A549 (cell line): Measurements from ENCODE around the gene GJA4. TPM values are rescaled to one million over a fixed set of nuclear protein-coding genes. Genes with fewer than 3 reads are reported as not detected.

Experiments
- ATAC-seq, 2 experiments: fragments of 200-7000 bp in 1 of 2; fragments of >200 bp in 1 of 2; cut with Nextera tagmentation in 1 of 2; cut with Tn5 transposase in 1 of 2; 3 replicates each; pipeline versions ENCODE4 v1.8.0 to v1.9.1; 2018 to 2020; ENCODE audit warnings: mild to moderate bottlenecking in 1 of 2, moderate library complexity in 1 of 2
- CTCF ChIA-PET: fragments of 300-600 bp; sonication (Branson Sonifier 250); formaldehyde crosslinking; extraction: SDS; loops from one replicate; lab custom pipeline; 2021; ENCODE audit warnings: antibody characterized with exemption, inconsistent platforms; lab: Yijun Ruan, JAX
- POLR2A ChIA-PET: fragments of 350-600 bp; formaldehyde crosslinking; extraction: SDS; loops from one replicate; lab custom pipeline; 2021; ENCODE audit warnings: antibody characterized with exemption, inconsistent platforms; lab: Yijun Ruan, JAX
- DNase-seq, 2 experiments: peaks; one replicate each; pipeline versions ENCODE4 v3.0.0 to v3.0.0-alpha.2; 2011 to 2016; ENCODE audit warnings: low read depth in 1 of 2, low spot score in 1 of 2
- FAIRE-seq: peaks from 2 replicates; lab custom pipeline; 2011; peaks lifted over from hg19 to GRCh38; lab: Jason Lieb, UNC
- H3K27ac ChIP-seq, 2 experiments: fragments of >200 bp; sonication (Bioruptor Twin); formaldehyde crosslinking; 3 replicates each; pipeline ENCODE4 v1.5.1; 2016 to 2017
- H3K4me1 ChIP-seq: fragments of >200 bp; sonication (Bioruptor Twin); formaldehyde crosslinking; 3 replicates; pipeline ENCODE4 v1.6.1; 2016
- H3K4me2 ChIP-seq: fragments of >200 bp; sonication (Bioruptor Twin); formaldehyde crosslinking; 3 replicates; pipeline ENCODE4 v1.6.1; 2016
- H3K4me3 ChIP-seq: fragments of >200 bp; sonication (Bioruptor Twin); formaldehyde crosslinking; 3 replicates; pipeline ENCODE4 v1.5.1; 2016
- H3K9me3 ChIP-seq: fragments of >200 bp; sonication (Bioruptor Twin); formaldehyde crosslinking; 3 replicates; pipeline ENCODE4 v1.6.1; 2016
- ATOH8 ChIP-seq: fragments of 250-450 bp; sonication (Bioruptor Pico); IDR thresholded peaks from 2 replicates; pipeline ENCODE4 v1.5.0; 2020; ENCODE audit warnings: low read depth, mild to moderate bottlenecking, moderate library complexity
- BCL3 ChIP-seq: fragments of >200 bp; sonication (Bioruptor Twin); formaldehyde crosslinking; IDR thresholded peaks from 3 replicates; pipeline ENCODE4 v1.6.1; 2016
- CBX2 ChIP-seq: fragments of 200-600 bp; sonication (generic); IDR thresholded peaks from 2 replicates; pipeline ENCODE4 v1.6.1; 2016; ENCODE audit warnings: low read depth, mild to moderate bottlenecking, borderline replicate concordance
- CBX8 ChIP-seq: fragments of 200-600 bp; sonication (generic); IDR thresholded peaks from 2 replicates; pipeline ENCODE4 v1.6.1; 2016
- CEBPB ChIP-seq, 2 experiments: fragments of >200 bp in 1 of 2; sonication (Bioruptor Twin) in 1 of 2; formaldehyde crosslinking in 1 of 2; IDR thresholded peaks; 2 replicates each; pipeline ENCODE4 v1.6.1; 2012 to 2016
- CTCF ChIP-seq: fragments of >200 bp; sonication (Bioruptor Twin); formaldehyde crosslinking; IDR thresholded peaks from 3 replicates; pipeline ENCODE4 v1.5.1; 2016
- E2F6 ChIP-seq: IDR thresholded peaks from 2 replicates; pipeline ENCODE4 v1.6.1; 2012; ENCODE audit warnings: low read depth, borderline replicate concordance
- EHMT2 ChIP-seq: fragments of 200-600 bp; sonication (generic); IDR thresholded peaks from 2 replicates; pipeline ENCODE4 v1.6.1; 2016; ENCODE audit warnings: antibody characterized with exemption, low read depth, mild to moderate bottlenecking, moderate library complexity
- ELK1 ChIP-seq: fragments of 150-350 bp; IDR thresholded peaks from 2 replicates; pipeline ENCODE4 v1.6.1; 2014; ENCODE audit warnings: low read depth, mild to moderate bottlenecking, low read length
- ESRRA ChIP-seq: fragments of 150-350 bp; IDR thresholded peaks from 2 replicates; pipeline ENCODE4 v1.6.1; 2014; ENCODE audit warnings: mild to moderate bottlenecking, low read length, borderline replicate concordance
- FOSB ChIP-seq: fragments of 250-450 bp; sonication (Bioruptor Pico); IDR thresholded peaks from 2 replicates; pipeline ENCODE4 v1.5.0; 2020; ENCODE audit warnings: mild to moderate bottlenecking, moderate library complexity
- GATA3 ChIP-seq: IDR thresholded peaks from 2 replicates; pipeline ENCODE4 v1.6.1; 2012; ENCODE audit warnings: borderline replicate concordance
- HDAC2 ChIP-seq: fragments of 200-600 bp; sonication (generic); IDR thresholded peaks from 2 replicates; pipeline ENCODE4 v1.6.1; 2016
- HEYL ChIP-seq: fragments of 250-450 bp; sonication (Bioruptor Pico); IDR thresholded peaks from 2 replicates; pipeline ENCODE4 v1.8.0; 2021; ENCODE audit warnings: mild to moderate bottlenecking, moderate library complexity
- HOXB5 ChIP-seq: fragments of 250-450 bp; sonication (Bioruptor Pico); IDR thresholded peaks from 2 replicates; pipeline ENCODE4 v1.5.0; 2020; ENCODE audit warnings: mild to moderate bottlenecking, moderate library complexity
- KDM5A ChIP-seq: fragments of 200-600 bp; sonication (generic); IDR thresholded peaks from 2 replicates; pipeline ENCODE4 v1.6.1; 2016; ENCODE audit warnings: antibody characterized with exemption, mild to moderate bottlenecking
- MAZ ChIP-seq: fragments of 150-350 bp; IDR thresholded peaks from 2 replicates; pipeline ENCODE4 v1.6.1; 2014; ENCODE audit warnings: antibody characterized with exemption, low read depth, low read length, borderline replicate concordance
- NFE2L2 ChIP-seq: fragments of 150-350 bp; conservative IDR thresholded peaks from 2 replicates; pipeline ENCODE4 v1.6.1; 2014; ENCODE audit warnings: low read length
- NPAS2 ChIP-seq: fragments of 250-450 bp; sonication (Bioruptor Pico); IDR thresholded peaks from 2 replicates; pipeline ENCODE4 v1.8.0; 2022; ENCODE audit warnings: mild to moderate bottlenecking, moderate library complexity, borderline replicate concordance
- PBX3 ChIP-seq: IDR thresholded peaks from 2 replicates; pipeline ENCODE4 v1.6.1; 2012
- RARB ChIP-seq: fragments of 250-450 bp; sonication (Bioruptor Pico); IDR thresholded peaks from 2 replicates; pipeline ENCODE4 v1.8.0; 2021; ENCODE audit warnings: mild to moderate bottlenecking, moderate library complexity
- RFX5 ChIP-seq: fragments of 450-650 bp; IDR thresholded peaks from 2 replicates; pipeline ENCODE4 v1.7.1; 2014; ENCODE audit warnings: antibody characterized with exemption, mild to moderate bottlenecking, moderate library complexity
- SMC3 ChIP-seq: fragments of >200 bp; sonication (Bioruptor Twin); formaldehyde crosslinking; IDR thresholded peaks from 3 replicates; pipeline ENCODE4 v1.6.1; 2018; ENCODE audit warnings: inconsistent platforms
- USF2 ChIP-seq: fragments of 450-650 bp; IDR thresholded peaks from 2 replicates; pipeline ENCODE4 v1.6.1; 2014; ENCODE audit warnings: antibody characterized with exemption
- ZNF302 ChIP-seq: fragments of 250-450 bp; sonication (Bioruptor Pico); IDR thresholded peaks from 2 replicates; pipeline ENCODE4 v1.9.0; 2021; ENCODE audit warnings: inconsistent platforms, mild to moderate bottlenecking, moderate library complexity
- WGBS: methylation state at CpG from one replicate; pipeline ENCODE4 v1.1.6; 2017; ENCODE audit errors: missing lambda C conversion rate; 5-methylcytosine and 5-hydroxymethylcytosine counted together
- polyA plus RNA-seq, 4 experiments: library from polyadenylated mRNA; depleted of rRNA in 3 of 4; stranded (reverse); fragments of >200 nt; fragmentation: RNase III in 1 of 4; extraction: RNeasy Plus Mini Kit Qiagen cat#74134 plus additional on column Dnase treatment in 1 of 4; gene quantifications; 2 replicates in 3 of 4; 3 replicates in 1 of 4; pipeline ENCODE4 v1.2.3, GENCODE V29; 2011 to 2017

GJA4 gene
- polyA plus RNA-seq, 2 of the 4 experiments (the other 2 are of a cell fraction), result not detected

GRCh38 chr1:34784751-34785221, 8.0 kb upstream of the GJA4 start (continued):
- TF ChIP-seq PBX3, result no peak
- TF ChIP-seq CBX2, result no peak
- no peak for TF ChIP-seq HOXB5 (CRISPR knock-in tag)
- no peak for TF ChIP-seq MAZ
- no peak for TF ChIP-seq CBX8
- TF ChIP-seq E2F6, result no peak
- TF ChIP-seq HEYL (CRISPR knock-in tag), result no peak

- no peak for DNase-seq
Observed at GRCh38 chr1:34785231-34785874, 7.4 kb upstream of the GJA4 start.

GRCh38 chr1:34785875-34786470, 6.8 kb upstream of the GJA4 start:
- Histone ChIP-seq H3K27ac (no peak overlapping the region), H3K4me1 (peaks cover 6% of the 10 kb centered on the region; the same call in 1 of the 3 replicates), H3K9me3 (no peaks in the 10 kb centered on the region), H3K4me3 (no peak overlapping the region), H3K4me2 (no peak overlapping the region)
- 65% methylated on average over 4 of the region's 4 CpGs for WGBS
- DNase-seq (no peak), FAIRE-seq (no peak), ATAC-seq (peak in 1 of 2 experiments; percentile 24; a peak in 3 of 6 replicates)
- ChIA-PET POLR2A (no interaction called here), CTCF (interaction anchor here (0.6 to 3.8 kb wide), 14 partner anchors 9 to 187 kb away, joined by 3 to 34 read pairs (median 4); partner anchors contain the start of gene SMIM12)
- TF ChIP-seq RFX5, result no peak
- TF ChIP-seq ELK1, result no peak
- no peak for TF ChIP-seq ZNF302 (CRISPR knock-in tag)
- no peak for TF ChIP-seq HDAC2
- no peak for TF ChIP-seq ATOH8 (CRISPR knock-in tag)
- no peak for TF ChIP-seq NPAS2 (CRISPR knock-in tag)
- no peak for TF ChIP-seq SMC3
- TF ChIP-seq BCL3, result no peak
- TF ChIP-seq CTCF, result no peak
- no peak for TF ChIP-seq EHMT2
- TF ChIP-seq USF2, result no peak
- no peak for TF ChIP-seq FOSB (CRISPR knock-in tag)
- no peak for TF ChIP-seq GATA3
- no peak for TF ChIP-seq E2F6
- no peak for TF ChIP-seq CEBPB (IDR thresholded peaks at IDR 0.05)
- TF ChIP-seq KDM5A, result no peak
- TF ChIP-seq NFE2L2, result no peak
- no peak for TF ChIP-seq RARB (CRISPR knock-in tag)

More at GRCh38 chr1:34785231-34785874, 7.4 kb upstream of the GJA4 start:
- Histone ChIP-seq H3K9me3 (no peaks in the 10 kb centered on the region), H3K4me1 (peaks cover 9% of the 10 kb centered on the region; the same call in 1 of the 3 replicates), H3K4me3 (no peak overlapping the region), H3K27ac (no peak overlapping the region), H3K4me2 (no peak overlapping the region)
- TF ChIP-seq ESRRA (no peak), HOXB5 (CRISPR knock-in tag) (no peak), NFE2L2 (no peak)
- FAIRE-seq (no peak), ATAC-seq (no peak)
- POLR2A ChIA-PET, result no interaction called here
- 83% methylated on average over 22 of the region's 22 CpGs for WGBS
- CTCF ChIA-PET, result interaction anchor here (1.1 to 1.2 kb wide), 3 partner anchors 11 to 82 kb away, joined by 3 to 4 read pairs (median 3); no protein-coding TSS in a partner anchor
